Nucleus accumbens (tissue), 56 donors: ENCODE measurements around the gene HARS1.
"Not testable (repeated sequence)": the region's sequence is repeated elsewhere in the genome, so short reads cannot be mapped to it uniquely, and the experiment has no call there.

Source experiments
- DNase-seq, 56 donors: peaks; one replicate each; lab custom pipeline; 2025; lab: John Stamatoyannopoulos, UW

Gene HARS1

DNA sequence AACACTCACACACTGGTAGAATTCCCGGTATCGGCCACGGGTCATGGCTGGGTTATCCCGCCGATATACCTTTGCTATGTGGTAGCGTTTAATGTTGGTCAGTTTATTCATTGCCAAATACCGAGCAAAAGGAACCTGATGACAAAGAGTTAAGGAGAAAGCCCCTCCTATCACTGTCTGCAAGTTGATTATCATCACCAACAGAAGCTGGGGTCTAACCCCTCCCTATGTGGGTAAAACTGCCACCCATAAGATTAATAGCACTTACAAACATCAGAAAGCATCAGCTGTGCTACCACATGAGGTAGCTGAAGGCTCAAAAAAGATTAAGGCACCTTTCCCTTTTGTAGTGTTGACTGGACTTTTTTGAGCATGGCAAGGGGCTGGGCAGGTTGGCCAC lies 12.2 kb downstream of the HARS1 start:
- no peak for DNase-seq

- no peak for DNase-seq
Measured at GRCh38 chr5:140677947-140678346, 13.2 kb downstream of the HARS1 start.

DNA sequence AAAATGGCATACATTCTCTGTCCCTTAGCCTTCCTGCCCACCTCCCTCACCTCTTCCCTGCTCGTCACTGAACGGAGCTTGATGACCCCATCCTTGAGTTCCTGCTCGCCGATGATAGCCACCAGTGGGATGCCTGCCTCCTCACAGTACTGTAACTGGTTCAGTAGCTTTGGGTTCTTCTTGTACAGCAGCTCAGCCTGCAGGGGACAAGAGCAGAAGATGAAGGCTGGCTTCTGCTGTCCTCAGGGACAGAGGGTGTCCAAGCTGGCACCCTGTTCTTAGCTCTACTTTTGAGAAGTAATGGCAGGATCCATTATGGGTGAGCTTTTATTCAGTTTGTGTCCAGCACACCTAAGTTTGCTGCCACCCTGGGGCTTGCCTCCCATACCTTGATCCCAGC lies 16.5 kb downstream of the HARS1 start:
- DNase-seq: no peak

GRCh38 chr5:140674211-140674610 lies 17.0 kb downstream of the HARS1 start:
- no peak for DNase-seq

- no peak for DNase-seq
Measured at GRCh38 chr5:140673187-140673976, 17.8 kb downstream of the HARS1 start, which contains the start of gene DND1. TSS of gene DND1 (minus strand) at chr5:140673576. CDS start at chr5:140673542, 34 bp downstream.

DNA sequence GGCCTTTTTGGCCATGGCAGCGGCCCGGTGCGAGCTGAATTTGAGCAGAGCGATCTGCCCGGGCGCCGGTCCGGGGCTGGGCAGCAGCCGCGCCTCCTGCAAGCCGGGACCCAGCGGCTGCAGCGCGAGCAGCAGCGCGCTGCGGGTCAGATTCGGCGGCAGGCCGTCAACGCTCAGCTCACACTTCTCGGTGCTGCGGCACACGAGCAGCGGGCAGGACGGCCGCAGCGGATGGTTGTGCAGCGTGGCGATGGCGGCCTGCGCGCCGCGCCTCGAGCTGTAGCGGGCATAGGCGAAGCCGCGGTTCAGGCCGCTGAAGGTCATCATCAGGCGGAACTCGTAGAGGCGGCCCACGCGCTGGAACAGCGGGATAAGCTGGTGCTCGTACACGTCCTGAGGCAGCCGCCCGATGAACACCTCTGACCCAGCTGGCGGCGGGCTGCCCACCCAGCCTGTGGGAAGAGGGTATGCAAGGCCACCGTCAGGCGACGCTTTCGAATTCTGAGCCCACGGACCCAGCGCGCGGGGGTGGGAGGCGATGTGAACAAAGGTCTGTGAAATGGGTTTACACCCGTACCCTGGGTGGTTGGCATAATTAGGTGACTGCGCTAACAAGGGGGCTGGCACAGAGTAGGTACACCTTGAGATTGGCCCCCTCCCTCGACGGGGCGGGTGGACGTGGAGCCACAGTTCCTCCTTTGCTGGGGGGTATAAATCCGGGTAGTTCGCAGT lies 18.5 kb downstream of the HARS1 start:
- DNase-seq: peak in 3 of 56 donors; percentile 1 to 7 (median 5)

DNA sequence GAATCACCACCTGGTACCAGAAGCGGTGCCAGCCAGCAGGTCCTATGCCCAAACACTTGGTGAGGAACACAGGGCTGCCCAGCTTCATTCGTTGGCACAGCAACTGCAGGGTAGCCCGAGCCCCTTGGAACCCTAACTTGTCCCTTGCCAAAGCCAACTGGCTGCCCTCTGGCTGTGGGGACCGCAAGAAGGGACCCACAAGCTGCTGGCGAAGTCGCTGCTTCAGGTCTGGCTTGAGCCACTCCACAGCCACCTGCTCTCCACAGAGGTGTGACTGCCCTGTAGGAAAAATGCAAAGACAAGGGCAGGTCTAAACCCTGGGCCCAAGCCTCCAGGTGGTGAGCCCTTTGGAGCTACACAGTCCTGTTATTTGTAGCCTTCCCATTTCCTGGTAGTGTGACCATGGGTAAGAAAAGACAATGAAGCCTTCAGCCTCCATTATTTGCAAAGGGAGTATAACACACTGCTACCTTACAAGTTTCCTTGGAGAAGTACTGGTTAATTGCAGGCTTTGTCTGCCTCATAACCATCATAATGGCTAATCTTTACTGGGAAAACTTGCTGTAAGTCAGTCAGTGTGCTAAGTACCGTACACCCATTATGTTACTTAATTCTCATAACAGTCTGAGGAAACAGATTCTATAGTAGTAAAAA lies 19.6 kb downstream of the HARS1 start:
- no peak for DNase-seq

- DNase-seq: not testable (repeated sequence)
Measured at GRCh38 chr5:140671035-140671434, 20.1 kb downstream of the HARS1 start.

DNA sequence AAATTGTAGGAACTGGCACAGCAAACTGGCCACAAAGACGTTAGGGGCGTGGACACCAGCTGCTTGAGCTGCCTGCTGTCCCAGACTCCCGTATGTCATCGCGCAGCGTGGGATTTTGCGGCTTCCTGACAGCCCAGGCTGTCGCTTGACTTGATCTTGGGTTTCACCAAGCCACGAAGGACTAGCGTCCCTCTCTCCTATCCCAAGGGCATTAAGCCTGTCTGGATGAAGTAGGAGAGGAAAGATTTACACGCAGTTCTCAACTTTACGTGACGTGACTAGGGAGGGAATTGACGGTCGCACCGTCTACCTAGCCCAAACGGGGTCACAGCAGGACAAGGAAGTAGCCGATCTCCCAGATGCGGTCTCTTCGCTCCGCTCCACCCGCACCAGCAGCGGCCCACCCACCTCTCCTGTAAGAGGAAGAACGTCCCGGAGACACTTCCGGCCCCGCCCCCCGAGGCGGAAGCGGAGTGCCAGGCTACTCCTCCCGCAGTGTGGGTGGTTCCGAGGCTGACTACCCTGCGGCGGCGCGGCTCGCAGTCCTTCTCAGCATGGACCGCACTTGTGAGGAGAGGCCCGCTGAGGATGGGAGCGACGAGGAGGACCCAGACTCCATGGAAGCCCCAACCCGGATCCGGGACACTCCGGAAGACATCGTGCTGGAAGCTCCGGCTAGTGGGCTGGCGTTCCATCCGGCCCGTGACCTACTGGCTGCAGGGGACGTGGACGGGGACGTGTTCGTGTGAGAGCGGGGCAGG lies 26.6 kb downstream of the HARS1 start, which contains the start of gene WDR55:
Gene WDR55 (plus strand): TSS at position 546 of the 761 bp plus-strand sequence. CDS start 9 bp downstream, at position 555.
- peak; percentile 59 to 98 (median 92) for DNase-seq

DNA sequence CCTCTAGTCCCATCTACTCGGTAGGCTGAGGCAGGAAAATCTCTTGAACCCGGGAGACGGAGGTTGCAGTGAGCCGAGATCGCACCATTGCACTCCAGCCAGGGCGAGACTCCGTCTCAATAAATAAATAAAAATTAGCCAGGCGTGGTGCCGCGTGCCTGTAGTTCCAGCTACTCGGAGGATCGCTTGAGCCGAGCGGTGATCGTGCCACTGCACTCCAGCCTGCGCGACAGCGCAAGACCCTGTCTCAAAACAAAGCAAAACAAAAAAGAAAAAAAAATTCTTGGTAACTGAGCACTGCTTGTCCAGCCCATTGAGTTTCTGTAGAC lies 27.2 kb downstream of the HARS1 start:
- DNase-seq: peak in 3 of 56 donors; percentile 34 to 39 (median 36)

- not testable (repeated sequence) for DNase-seq
Measured at GRCh38 chr5:140660371-140660770, 30.8 kb downstream of the HARS1 start.

GRCh38 chr5:140658870-140659269 lies 32.3 kb downstream of the HARS1 start:
- DNase-seq: no peak

- DNase-seq: no peak
Measured at GRCh38 chr5:140647042-140647419, 44.1 kb downstream of the HARS1 start.

- no peak for DNase-seq
Measured at GRCh38 chr5:140642718-140643117, 48.5 kb downstream of the HARS1 start.

GRCh38 chr5:140641716-140642115 lies 49.5 kb downstream of the HARS1 start:
- no peak for DNase-seq

DNA sequence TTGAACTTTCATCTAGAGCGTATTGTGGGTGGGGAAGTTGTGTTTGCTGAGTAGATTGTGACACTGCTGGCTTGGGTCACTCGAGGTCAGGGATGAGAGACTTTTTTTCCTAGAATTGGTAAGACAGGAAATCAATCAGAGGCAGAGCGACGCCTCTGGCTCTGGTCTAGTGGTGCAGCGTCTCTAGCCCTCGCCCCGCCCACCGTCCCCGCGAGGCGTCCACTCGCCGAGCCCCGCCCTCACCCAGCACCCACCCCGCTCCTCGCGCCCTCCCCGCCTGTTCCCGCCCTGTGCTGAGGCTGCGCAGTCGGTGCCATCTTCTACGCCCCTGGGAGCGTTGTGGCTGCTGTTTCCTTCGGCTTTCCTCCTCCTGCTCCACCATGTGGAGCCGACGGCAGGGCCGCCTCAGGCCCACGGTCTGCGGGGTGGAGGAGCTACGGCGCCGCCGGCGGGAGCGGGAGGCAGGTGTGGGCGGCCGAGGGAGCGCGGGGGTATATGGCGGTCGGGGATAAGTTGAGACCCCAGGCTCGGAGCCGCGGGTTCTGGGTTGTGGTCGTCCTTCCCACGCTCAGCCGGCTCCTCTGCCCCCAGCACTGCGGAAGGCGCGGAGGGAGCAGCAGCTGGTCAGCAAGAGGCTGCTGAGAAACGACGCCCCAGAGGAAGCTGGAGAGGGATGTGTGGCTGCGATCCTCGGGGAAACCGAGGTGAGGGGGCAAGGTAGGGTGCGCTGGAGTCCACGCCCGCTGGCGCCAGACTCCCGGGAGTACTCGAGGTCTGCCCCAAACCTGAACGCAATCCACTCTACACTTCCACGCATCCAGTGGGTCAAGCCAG lies 51.8 kb downstream of the HARS1 start, which contains the start of gene TMCO6:
Gene TMCO6 (plus strand): TSS at position 304 of the 834 bp plus-strand sequence. CDS start 77 bp downstream, at position 381.
- peak; percentile 46 to 98 (median 94) for DNase-seq

DNA sequence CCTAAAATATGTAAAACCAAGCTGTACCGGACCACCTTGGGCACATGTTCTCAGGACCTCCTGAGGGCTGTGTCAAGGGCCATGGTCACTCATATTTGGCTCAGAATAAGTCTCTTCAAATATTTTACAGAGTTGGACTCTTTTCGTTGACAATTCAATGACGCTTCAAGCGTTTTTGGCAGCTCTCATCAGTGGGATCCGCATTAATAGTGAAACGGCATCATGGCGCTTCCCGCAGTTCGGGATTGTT lies 52.3 kb downstream of the HARS1 start:
- DNase-seq: not testable (repeated sequence)

GRCh38 chr5:140637371-140638100 lies 53.6 kb downstream of the HARS1 start:
- no peak for DNase-seq
